GM10266 (cell line): Measurements from ENCODE around the gene CCDC54.

Source experiments
- DNase-seq: peaks from one replicate; pipeline ENCODE4 v3.0.0; 2012; ENCODE audit errors: extremely low spot score
- TF ChIP-seq, protein P1 (sequence below): IDR thresholded peaks from 2 replicates; pipeline ENCODE4 v1.5.1; 2012; ENCODE audit warnings: mild to moderate bottlenecking, low read depth; ENCODE audit not compliant: control insufficient read depth, insufficient read depth; ENCODE audit errors: missing control alignments

Gene CCDC54

DNA sequence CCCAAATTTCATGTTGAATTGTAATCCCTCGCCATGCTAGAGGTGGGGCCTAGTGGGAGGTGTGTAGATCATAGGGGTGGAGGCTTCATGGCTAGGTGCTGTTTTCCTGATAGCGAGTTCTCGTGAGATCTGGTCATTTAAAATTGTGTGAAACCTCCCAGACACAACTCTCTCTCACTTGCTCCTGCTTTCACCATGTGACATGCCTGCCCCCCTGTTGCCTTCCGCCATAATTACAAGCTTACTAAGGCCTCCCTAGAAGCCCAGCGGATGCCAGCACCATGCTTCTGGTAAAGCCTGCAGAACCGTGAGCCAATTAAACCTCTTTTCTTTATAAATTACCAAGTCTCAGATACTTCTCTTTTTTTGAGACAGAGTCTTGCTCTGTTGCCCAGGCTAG, 36.0 kb downstream of the CCDC54 start:
- TF ChIP-seq, protein P1, sequence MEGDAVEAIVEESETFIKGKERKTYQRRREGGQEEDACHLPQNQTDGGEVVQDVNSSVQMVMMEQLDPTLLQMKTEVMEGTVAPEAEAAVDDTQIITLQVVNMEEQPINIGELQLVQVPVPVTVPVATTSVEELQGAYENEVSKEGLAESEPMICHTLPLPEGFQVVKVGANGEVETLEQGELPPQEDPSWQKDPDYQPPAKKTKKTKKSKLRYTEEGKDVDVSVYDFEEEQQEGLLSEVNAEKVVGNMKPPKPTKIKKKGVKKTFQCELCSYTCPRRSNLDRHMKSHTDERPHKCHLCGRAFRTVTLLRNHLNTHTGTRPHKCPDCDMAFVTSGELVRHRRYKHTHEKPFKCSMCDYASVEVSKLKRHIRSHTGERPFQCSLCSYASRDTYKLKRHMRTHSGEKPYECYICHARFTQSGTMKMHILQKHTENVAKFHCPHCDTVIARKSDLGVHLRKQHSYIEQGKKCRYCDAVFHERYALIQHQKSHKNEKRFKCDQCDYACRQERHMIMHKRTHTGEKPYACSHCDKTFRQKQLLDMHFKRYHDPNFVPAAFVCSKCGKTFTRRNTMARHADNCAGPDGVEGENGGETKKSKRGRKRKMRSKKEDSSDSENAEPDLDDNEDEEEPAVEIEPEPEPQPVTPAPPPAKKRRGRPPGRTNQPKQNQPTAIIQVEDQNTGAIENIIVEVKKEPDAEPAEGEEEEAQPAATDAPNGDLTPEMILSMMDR: no peak
- DNase-seq: no peak

DNA sequence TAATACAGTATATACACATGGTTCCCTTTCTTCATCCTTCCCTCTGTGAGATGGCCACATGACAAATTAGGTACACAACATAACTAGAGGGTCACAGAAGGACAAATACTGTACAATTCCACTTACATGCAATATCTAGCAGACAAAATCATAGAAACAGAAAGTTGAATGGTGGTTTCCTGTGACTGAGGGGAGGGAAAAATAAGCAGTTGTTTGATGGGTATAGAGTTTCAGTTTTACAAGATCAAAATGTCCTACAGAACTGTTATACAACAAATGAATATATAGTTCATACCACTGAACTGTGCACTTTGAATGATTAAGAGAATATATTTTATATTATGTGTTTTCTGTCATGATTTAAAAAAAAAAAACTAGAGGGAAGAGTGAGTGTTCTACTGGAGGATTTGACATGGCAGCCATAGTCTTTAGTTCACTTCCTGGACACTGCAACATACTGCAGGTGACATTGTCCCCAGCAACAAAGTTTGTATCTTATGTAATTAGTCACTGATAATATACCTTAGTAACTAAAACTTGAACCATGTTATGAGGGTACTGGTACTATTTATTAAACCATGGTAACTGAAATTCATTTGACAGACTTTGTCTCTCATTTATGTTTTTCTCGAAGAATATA, 37.2 kb downstream of the CCDC54 start:
- no peak for DNase-seq
- TF ChIP-seq, protein P1: no peak

DNA sequence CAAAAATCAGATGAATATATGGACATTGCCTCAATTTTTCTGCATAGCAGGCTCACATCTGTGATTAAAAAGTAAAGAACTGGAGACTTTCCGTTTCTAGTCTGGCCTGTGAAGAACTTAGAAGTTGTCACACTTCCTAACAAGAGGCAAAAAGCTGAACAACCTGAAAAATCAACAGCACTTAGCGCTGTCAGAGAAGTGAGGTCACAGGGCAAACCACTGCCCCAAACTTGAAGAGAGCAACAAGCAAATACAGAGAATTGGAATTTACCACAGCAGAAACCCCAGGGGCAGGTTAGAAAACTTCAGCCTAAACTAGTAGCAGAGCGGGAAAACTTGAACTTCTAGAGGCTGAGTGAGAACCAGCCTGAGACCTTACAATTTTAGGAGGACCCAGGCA, 38.9 kb downstream of the CCDC54 start:
- DNase-seq: no peak
- TF ChIP-seq, protein P1: no peak

DNA sequence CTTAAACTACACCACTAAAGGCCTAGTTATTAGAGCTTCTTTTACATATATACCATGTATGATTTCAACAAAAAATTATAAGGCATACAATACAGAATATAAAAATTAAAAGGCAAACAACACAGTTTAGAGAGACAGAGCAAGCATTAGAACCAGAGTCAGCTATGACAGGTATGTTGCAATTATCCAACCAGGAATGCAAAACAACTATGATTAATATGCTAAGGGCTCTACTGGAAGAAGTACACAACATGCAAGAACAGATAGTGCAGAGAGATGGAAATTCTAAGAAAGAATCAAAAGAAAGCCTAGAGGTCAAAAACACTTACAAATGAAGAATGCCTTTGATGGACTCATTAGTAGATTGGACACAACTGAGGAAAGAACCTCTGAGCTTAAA, 39.6 kb downstream of the CCDC54 start:
- DNase-seq: no peak

DNA sequence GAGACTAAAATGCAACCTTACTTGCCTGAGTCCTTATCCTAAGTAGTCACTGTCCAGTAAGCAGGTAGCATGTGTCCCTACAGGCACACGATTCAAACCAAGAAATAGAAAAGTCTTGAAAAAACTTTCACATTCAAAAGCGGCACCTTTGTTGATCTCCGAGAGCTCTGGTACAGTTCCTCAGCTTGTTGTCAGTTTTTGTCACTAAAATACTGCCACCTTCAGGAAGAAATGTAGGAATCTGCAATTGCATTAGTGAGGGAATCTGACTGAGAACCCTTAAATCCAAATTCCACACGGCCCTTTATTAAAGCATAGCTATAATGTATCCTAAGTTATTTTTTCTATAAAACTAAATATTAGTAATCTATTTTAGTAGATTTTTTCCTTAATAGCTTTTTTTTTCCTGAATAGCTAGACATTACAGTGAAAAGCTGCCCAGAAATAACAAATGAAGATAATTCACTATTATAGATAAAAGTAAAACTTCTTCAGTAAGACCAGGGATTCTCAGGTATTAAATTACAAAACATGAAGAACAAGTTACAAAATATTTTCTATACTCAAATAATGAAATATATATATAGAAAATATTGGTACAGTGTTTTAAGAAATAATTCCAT, 44.0 kb downstream of the CCDC54 start:
- TF ChIP-seq, protein P1: peak; percentile 67
- DNase-seq: peak; percentile 49

More for the DNA sequence above, 39.6 kb downstream of the CCDC54 start:
- TF ChIP-seq, protein P1: no peak

DNA sequence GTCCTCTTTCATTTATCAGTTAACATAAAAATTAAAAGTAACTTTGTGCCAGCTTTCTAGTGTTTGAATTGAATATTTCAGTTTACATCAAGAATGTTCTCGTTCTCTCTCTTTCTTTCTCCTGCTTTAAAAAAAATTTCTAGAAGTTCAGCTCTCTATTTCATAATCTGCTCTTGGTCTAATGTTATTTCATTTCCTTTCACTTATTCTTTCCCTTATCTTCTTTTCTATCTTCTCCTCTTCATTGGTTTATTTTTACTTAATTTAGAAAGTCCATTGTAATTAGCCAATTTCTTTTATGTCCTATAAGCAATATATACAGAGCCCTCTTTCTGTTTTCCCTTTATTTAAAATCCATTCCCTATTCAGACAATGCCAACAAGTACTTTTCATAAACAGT, 44.6 kb downstream of the CCDC54 start:
- TF ChIP-seq, protein P1: no peak

DNA sequence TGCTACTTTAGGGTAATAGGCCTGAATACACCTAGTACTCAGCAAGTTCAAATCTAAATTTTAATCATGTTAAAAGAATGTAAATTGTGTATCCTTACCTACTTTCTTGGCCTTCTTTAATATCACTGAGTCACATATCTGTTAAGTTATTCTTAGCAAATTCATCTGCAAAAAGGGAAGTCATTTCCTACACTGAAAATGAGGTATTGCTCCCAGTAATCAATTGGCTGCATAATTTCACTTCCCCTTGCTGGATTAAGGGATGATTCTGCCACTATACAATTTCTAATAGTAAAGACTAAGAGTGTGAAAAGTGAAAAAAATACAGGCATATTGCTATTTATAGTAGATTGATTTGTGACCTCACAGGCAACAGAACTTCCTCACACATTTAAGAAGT, 47.8 kb downstream of the CCDC54 start:
- no peak for DNase-seq

More for the DNA sequence above, 44.6 kb downstream of the CCDC54 start:
- no peak for DNase-seq

More for the DNA sequence above, 47.8 kb downstream of the CCDC54 start:
- TF ChIP-seq, protein P1: no peak
